H1 (cell line): ENCODE measurements around the gene PRMT1. TPM values are rescaled to one million over a fixed set of nuclear protein-coding genes. Genes with fewer than 3 reads are reported as not detected.

Experiments
- CTCF ChIA-PET: fragments of 300-600 bp; sonication (Branson Sonifier 250); formaldehyde crosslinking; loops from one replicate; lab custom pipeline; 2021; ENCODE audit not compliant: partially characterized antibody; lab: Charles Lee
- POLR2A ChIA-PET: fragments of 300-600 bp; sonication (Branson Sonifier 250); formaldehyde crosslinking; loops from one replicate; lab custom pipeline; 2021; ENCODE audit warnings: inconsistent platforms; ENCODE audit not compliant: partially characterized antibody; lab: Charles Lee
- DNase-seq, 2 experiments: peaks; one replicate each; pipeline versions ENCODE4 v3.0.0 to v3.0.0-alpha.2; 2010 to 2022; ENCODE audit warnings: low spot score in 2 of 2, low read depth in 1 of 2, mixed read lengths in 1 of 2
- FAIRE-seq: peaks from 2 replicates; lab custom pipeline; 2011; peaks lifted over from hg19 to GRCh38; lab: Jason Lieb, UNC
- H2AFZ ChIP-seq: 2 replicates; pipeline ENCODE4 v1.8.1; 2012; ENCODE audit warnings: low read length, inconsistent platforms
- H2AK5ac ChIP-seq: 2 replicates; pipeline ENCODE4 v1.6.1; 2013; ENCODE audit warnings: low read depth, low read length
- H2BK120ac ChIP-seq: replicated peaks from 2 replicates; pipeline ENCODE3; 2013; ENCODE audit warnings: low read depth, low read length, inconsistent platforms
- H2BK12ac ChIP-seq: 2 replicates; pipeline ENCODE4 v1.6.1; 2013; ENCODE audit warnings: low read depth, low read length
- H2BK15ac ChIP-seq: 2 replicates; pipeline ENCODE4 v1.6.1; 2013; ENCODE audit warnings: low read length
- H2BK20ac ChIP-seq: 2 replicates; pipeline ENCODE4 v1.6.1; 2013; ENCODE audit warnings: low read length
- H2BK5ac ChIP-seq: 2 replicates; pipeline ENCODE4 v1.6.1; 2013; ENCODE audit warnings: low read depth, low read length
- H3K14ac ChIP-seq: 2 replicates; pipeline ENCODE4 v1.6.1; 2013; ENCODE audit warnings: inconsistent platforms; ENCODE audit not compliant: insufficient read length
- H3K18ac ChIP-seq: 2 replicates; pipeline ENCODE4 v1.6.1; 2013; ENCODE audit warnings: low read length; ENCODE audit errors: extremely low read depth
- H3K23ac ChIP-seq: 2 replicates; pipeline ENCODE4 v1.6.1; 2013; ENCODE audit warnings: inconsistent platforms; ENCODE audit not compliant: insufficient read length
- H3K23me2 ChIP-seq: 2 replicates; pipeline ENCODE4 v1.6.1; 2013; ENCODE audit warnings: low read depth, low read length
- H3K27ac ChIP-seq: 2 replicates; pipeline ENCODE4 v1.6.1; 2011; ENCODE audit warnings: low read depth, low read length, inconsistent platforms
- H3K27me3 ChIP-seq, 4 experiments: replicated peaks in 1 of 4; 1 replicate in 1 of 4; 2 replicates in 3 of 4; pipeline versions ENCODE4 v1.6.1 to v1.8.1; 2011 to 2013; ENCODE audit warnings: low read length in 3 of 4, mild to moderate bottlenecking in 3 of 4, inconsistent platforms in 2 of 4, mixed read lengths in 2 of 4, moderate library complexity in 1 of 4; ENCODE audit not compliant: control insufficient read depth in 3 of 4, insufficient read depth in 3 of 4; ENCODE audit errors: extremely low read depth in 1 of 4
- H3K36me3 ChIP-seq, 4 experiments: 2 replicates each; pipeline versions ENCODE4 v1.6.1 to v1.8.1; 2011 to 2013; ENCODE audit warnings: mild to moderate bottlenecking in 4 of 4, low read length in 3 of 4, moderate library complexity in 2 of 4, control low read depth in 1 of 4, inconsistent platforms in 1 of 4; ENCODE audit not compliant: insufficient read depth in 4 of 4, control insufficient read depth in 2 of 4
- H3K4ac ChIP-seq: replicated peaks from 2 replicates; pipeline ENCODE3; 2013; ENCODE audit warnings: low read length, low read depth, mixed read lengths, inconsistent platforms; ENCODE audit not compliant: insufficient read length
- H3K4me1 ChIP-seq, 4 experiments: replicated peaks in 1 of 4; 1 replicate in 1 of 4; 2 replicates in 3 of 4; pipeline versions ENCODE4 v1.6.1 to v1.8.1; 2011 to 2013; ENCODE audit warnings: low read length in 3 of 4, inconsistent platforms in 2 of 4, mixed read lengths in 1 of 4; ENCODE audit not compliant: insufficient read depth in 4 of 4, control insufficient read depth in 3 of 4
- H3K4me2 ChIP-seq, 2 experiments: 2 replicates each; pipeline versions ENCODE4 v1.6.1 to v1.8.1; 2011 to 2013; ENCODE audit warnings: low read depth in 2 of 2, low read length in 2 of 2, control low read depth in 1 of 2, inconsistent platforms in 1 of 2, mild to moderate bottlenecking in 1 of 2; ENCODE audit not compliant: insufficient read depth in 1 of 2
- H3K4me3 ChIP-seq, 4 experiments: fragments of 200-600, 300-600 bp in 1 of 4; sonication (generic), shearing (Covaris generic), sonication (Bioruptor Twin) in 1 of 4; 2 replicates each; pipeline versions ENCODE4 v1.5.1 to v1.8.1; 2011 to 2016; ENCODE audit warnings: low read length in 4 of 4, low read depth in 3 of 4, control low read depth in 2 of 4, inconsistent platforms in 2 of 4, mild to moderate bottlenecking in 2 of 4, mixed read lengths in 1 of 4, moderate library complexity in 1 of 4; ENCODE audit not compliant: insufficient read depth in 2 of 4; ENCODE audit errors: extremely low read depth in 1 of 4
- H3K56ac ChIP-seq: replicated peaks from 2 replicates; pipeline ENCODE3; 2013; ENCODE audit warnings: low read depth, mild to moderate bottlenecking, mixed read lengths, low read length, inconsistent platforms; ENCODE audit not compliant: insufficient read length
- H3K79me1 ChIP-seq: 2 replicates; pipeline ENCODE4 v1.6.1; 2013; ENCODE audit warnings: low read depth, low read length, control low read depth
- H3K79me2 ChIP-seq, 2 experiments: 2 replicates each; pipeline versions ENCODE4 v1.6.1 to v1.8.1; 2012 to 2013; ENCODE audit warnings: low read length in 2 of 2, mild to moderate bottlenecking in 2 of 2, inconsistent platforms in 1 of 2; ENCODE audit not compliant: insufficient read depth in 2 of 2, control insufficient read depth in 1 of 2
- H3K9ac ChIP-seq, 4 experiments: replicated peaks in 1 of 4; 1 replicate in 1 of 4; 2 replicates in 3 of 4; pipeline versions ENCODE4 v1.6.1 to v1.8.1; 2011 to 2013; ENCODE audit warnings: low read depth in 3 of 4, low read length in 3 of 4, control low read depth in 2 of 4, mild to moderate bottlenecking in 2 of 4, moderate library complexity in 2 of 4, inconsistent platforms in 1 of 4; ENCODE audit errors: extremely low read depth in 1 of 4
- H3K9me3 ChIP-seq, 2 experiments: 2 replicates each; pipeline versions ENCODE4 v1.6.1 to v1.8.1; 2012 to 2013; ENCODE audit warnings: mild to moderate bottlenecking in 2 of 2, moderate library complexity in 2 of 2, control low read depth in 1 of 2, inconsistent platforms in 1 of 2, low read depth in 1 of 2, low read length in 1 of 2, mixed read lengths in 1 of 2; ENCODE audit not compliant: insufficient read depth in 2 of 2
- H4K20me1 ChIP-seq, 2 experiments: replicated peaks in 1 of 2; 2 replicates each; pipeline versions ENCODE3 to v1.8.1; 2011 to 2013; ENCODE audit warnings: inconsistent platforms in 2 of 2, low read length in 2 of 2, mild to moderate bottlenecking in 1 of 2; ENCODE audit not compliant: insufficient read depth in 2 of 2, control insufficient read depth in 1 of 2
- H4K5ac ChIP-seq: 2 replicates; pipeline ENCODE4 v1.6.1; 2013; ENCODE audit warnings: low read length, low read depth, mixed read lengths, inconsistent platforms; ENCODE audit not compliant: insufficient read length
- H4K8ac ChIP-seq: 2 replicates; pipeline ENCODE4 v1.8.0; 2013; ENCODE audit warnings: mild to moderate bottlenecking, moderate library complexity, low read length, inconsistent platforms; ENCODE audit not compliant: insufficient read depth; ENCODE audit errors: extremely low read depth
- H4K91ac ChIP-seq: replicated peaks from 2 replicates; pipeline ENCODE3; 2013; ENCODE audit warnings: low read length, mixed read lengths, inconsistent platforms; ENCODE audit not compliant: insufficient read length
- CREB1 ChIP-seq: IDR thresholded peaks from 2 replicates; pipeline ENCODE4 v1.6.1; 2012; ENCODE audit warnings: inconsistent platforms
- EP300 ChIP-seq, 2 experiments: IDR thresholded peaks; 1 replicate in 1 of 2; 2 replicates in 1 of 2; pipeline ENCODE4 v1.6.1; 2011 to 2012; ENCODE audit warnings: low read depth in 2 of 2, low read length in 2 of 2, mild to moderate bottlenecking in 2 of 2, borderline replicate concordance in 1 of 2, inconsistent platforms in 1 of 2, moderate library complexity in 1 of 2
- HDAC2 ChIP-seq, 2 experiments: fragments of 300-600 bp in 1 of 2; sonication (generic) in 1 of 2; IDR thresholded peaks; 2 replicates each; pipeline ENCODE4 v1.6.1; 2011 to 2012; ENCODE audit warnings: low read depth in 2 of 2, low read length in 2 of 2, mild to moderate bottlenecking in 2 of 2, moderate library complexity in 2 of 2, borderline replicate concordance in 1 of 2, inconsistent platforms in 1 of 2
- NANOG ChIP-seq: IDR thresholded peaks from 2 replicates; pipeline ENCODE4 v1.6.1; 2011; ENCODE audit warnings: low read length, low read depth, mild to moderate bottlenecking, inconsistent platforms; ENCODE audit not compliant: insufficient read depth, poor library complexity, severe bottlenecking
- SRF ChIP-seq: IDR thresholded peaks from 2 replicates; pipeline ENCODE4 v1.6.1; 2011; ENCODE audit warnings: mild to moderate bottlenecking, low read depth, low read length, moderate library complexity
- TBP ChIP-seq: IDR thresholded peaks from 2 replicates; pipeline ENCODE4 v1.6.1; 2011; ENCODE audit warnings: low read depth, low read length, improper control_type of control experiment
- TCF12 ChIP-seq: IDR thresholded peaks from 2 replicates; pipeline ENCODE4 v1.6.1; 2011; ENCODE audit warnings: low read depth, mild to moderate bottlenecking, low read length
- WGBS, 2 experiments: shearing (Covaris generic) in 1 of 2; methylation state at CpG; one replicate each; pipeline versions ENCODE4 v1.1.6 to v1.1.7; 2013 to 2015; ENCODE audit warnings: low lambda C conversion rate in 2 of 2, mixed read lengths in 2 of 2, inconsistent platforms in 1 of 2, low coverage in 1 of 2, missing lambda C conversion rate in 1 of 2; ENCODE audit not compliant: insufficient replicate concordance in 2 of 2, insufficient coverage in 1 of 2, insufficient read length in 1 of 2; ENCODE audit errors: extremely low coverage in 1 of 2, missing lambda C conversion rate in 1 of 2; 5-methylcytosine and 5-hydroxymethylcytosine counted together
- polyA plus RNA-seq, 7 experiments: library from polyadenylated mRNA; depleted of rRNA in 3 of 7; stranded (reverse) in 5 of 7; unstranded in 2 of 7; fragments of >200 nt in 5 of 7; fragments of 200-250 nt in 2 of 7; gene quantifications; 1 replicate in 5 of 7; 2 replicates in 1 of 7; 4 replicates in 1 of 7; pipeline versions ENCODE4 v1.2.1 to v1.2.3, GENCODE V29; 2011 to 2013; ENCODE audit warnings: missing spikeins in 2 of 7, mixed read lengths in 2 of 7
- total RNA-seq: library from RNA; stranded (reverse); fragmentation: NEBNext Ultra II Directional; extraction: Animal tissue kit (Norgen Biotek cat#: 25700); gene quantifications from 2 replicates; pipeline ENCODE4 v1.2.1, GENCODE V29; 2021
- TF ChIP-seq, protein P1 (sequence below): IDR thresholded peaks from 2 replicates; pipeline ENCODE4 v1.6.1; 2012; ENCODE audit warnings: low read length, inconsistent platforms

The PRMT1 gene
- total and polyA plus RNA-seq, 2 of the 8 experiments (the other 6 are each of a cell fraction or from before 2014, with no cell fraction given): 561 to 1,215 TPM

DNA sequence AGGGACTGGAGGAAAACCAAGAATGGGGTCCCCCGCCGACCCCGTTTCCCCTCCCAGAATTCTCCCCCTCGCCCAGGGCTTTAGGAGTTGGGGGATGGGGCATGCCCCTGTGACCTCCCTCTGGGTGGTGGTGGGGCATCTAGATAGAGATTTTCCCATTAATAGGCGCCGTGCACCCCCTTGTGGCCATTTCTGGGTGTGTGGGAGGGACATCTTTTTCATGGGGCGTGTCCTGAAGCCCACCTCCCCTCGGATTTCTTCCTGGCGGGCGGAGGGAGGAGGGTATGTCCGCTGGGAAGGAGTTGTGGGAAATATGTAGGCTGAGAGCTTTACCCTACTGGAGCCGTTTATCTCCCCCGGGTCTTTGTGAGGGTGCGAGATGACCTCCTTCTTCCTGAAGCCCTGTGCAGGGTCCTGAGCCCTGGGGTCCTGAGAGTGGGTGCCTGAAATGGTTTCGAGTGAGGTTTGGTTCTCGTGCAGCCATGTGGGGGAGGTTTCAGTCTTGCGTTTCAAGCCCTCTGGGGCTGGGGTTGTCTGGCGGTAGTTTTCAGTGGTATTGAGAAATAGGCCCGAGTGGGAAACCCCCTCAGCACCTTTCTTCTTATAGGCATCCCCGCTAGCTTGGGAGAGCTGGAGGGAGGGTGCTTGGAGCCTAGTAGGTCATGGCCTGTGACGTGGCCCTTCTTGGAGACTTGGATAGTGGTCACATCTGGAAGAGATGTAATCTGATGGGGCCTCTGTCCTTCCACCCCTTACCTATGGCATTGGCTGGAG, 1.0 kb downstream of the PRMT1 start:
- Histone ChIP-seq H3K79me2 (peaks cover 17 to 50% of the 10 kb centered on the region in 2 experiments), H3K79me1 (peaks cover 6% of the 10 kb centered on the region), H4K20me1 (peaks cover 17 to 31% of the 10 kb centered on the region in 2 experiments), H3K9ac (peak overlapping the region; percentile 66 to 100 (median 96)), H3K23ac (no peak overlapping the region), H2AFZ (no peak overlapping the region), H3K9me3 (no peaks in the 10 kb centered on the region), H3K4ac (peak overlapping the region; percentile 98), H2BK20ac (no peak overlapping the region), H4K8ac (peak overlapping the region; percentile 83; the same call in 1 of the 2 replicates), H2AK5ac (no peak overlapping the region), H3K27ac (peak overlapping the region; percentile 100), H3K56ac (peak overlapping the region; percentile 32), H3K4me1 (peaks cover 2 to 17% (median 10%) of the 10 kb centered on the region in 4 experiments), H2BK12ac (no peak overlapping the region), H3K23me2 (peaks cover 4% of the 10 kb centered on the region), H2BK5ac (peak overlapping the region; percentile 99), H4K91ac (peak overlapping the region; percentile 98), H3K4me3 (peak overlapping the region; percentile 82 to 99 (median 86)), H2BK15ac (no peak overlapping the region), H3K18ac (peak overlapping the region; percentile 89), H3K27me3 (no peaks in the 10 kb centered on the region), H3K14ac (no peak overlapping the region), H2BK120ac (peak overlapping the region; percentile 13), H3K4me2 (peak overlapping the region; percentile 58 to 76), H4K5ac (peak overlapping the region; percentile 94), H3K36me3 (peaks cover 10 to 20% (median 16%) of the 10 kb centered on the region in 4 experiments)
- WGBS, 2 experiments: 6% methylated on average over 21 of the region's 21 CpGs; no CpG with 5 or more reads in 1 of the 2 experiments
- DNase-seq: peak; percentile 72 to 97
- FAIRE-seq: peak; percentile 36
- CTCF ChIA-PET: interaction anchor here (0.6 to 2.6 kb wide), 10 partner anchors 10 to 116 kb away, joined by 3 to 11 read pairs (median 5); partner anchors contain the start of genes CPT1C and RRAS
- POLR2A ChIA-PET: interaction anchor here (0.6 to 14.5 kb wide), 21 partner anchors 12 to 251 kb away, joined by 3 to 275 read pairs (median 5); partner anchors contain the start of genes ADM5, ATF5, BCL2L12 and CPT1C
- TF ChIP-seq, protein P1, sequence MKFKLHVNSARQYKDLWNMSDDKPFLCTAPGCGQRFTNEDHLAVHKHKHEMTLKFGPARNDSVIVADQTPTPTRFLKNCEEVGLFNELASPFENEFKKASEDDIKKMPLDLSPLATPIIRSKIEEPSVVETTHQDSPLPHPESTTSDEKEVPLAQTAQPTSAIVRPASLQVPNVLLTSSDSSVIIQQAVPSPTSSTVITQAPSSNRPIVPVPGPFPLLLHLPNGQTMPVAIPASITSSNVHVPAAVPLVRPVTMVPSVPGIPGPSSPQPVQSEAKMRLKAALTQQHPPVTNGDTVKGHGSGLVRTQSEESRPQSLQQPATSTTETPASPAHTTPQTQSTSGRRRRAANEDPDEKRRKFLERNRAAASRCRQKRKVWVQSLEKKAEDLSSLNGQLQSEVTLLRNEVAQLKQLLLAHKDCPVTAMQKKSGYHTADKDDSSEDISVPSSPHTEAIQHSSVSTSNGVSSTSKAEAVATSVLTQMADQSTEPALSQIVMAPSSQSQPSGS: no peak; the same call in 1 of the 2 replicates
- TF ChIP-seq TBP (peak; percentile 51; the same call in 1 of the 2 replicates), TCF12 (no peak), EP300 (IDR thresholded peaks at IDR 0.05; ENCODE audit: borderline replicate concordance in 1 of 2, low read depth in 2 of 2, low read length in 2 of 2) (no peak), CREB1 (0 out of 2 replicates have a peak, but pooled peaks have one; percentile 5), SRF (no peak), HDAC2 (IDR thresholded peaks at IDR 0.05; ENCODE audit: borderline replicate concordance in 1 of 2, low read depth in 2 of 2, low read length in 2 of 2) (peak in 1 of 2 experiments; percentile 49; a peak in 1 of 4 replicates), NANOG (no peak)
